HG03066 (cell line): ENCODE measurements around the gene ISCA2.

Experiments
- ATAC-seq: cut with Tn5 transposase; IDR thresholded peaks from one replicate; pipeline ENCODE4 v1.9.1; 2021; ENCODE audit warnings: low read depth; ENCODE audit not compliant: unreplicated experiment

The ISCA2 gene

DNA sequence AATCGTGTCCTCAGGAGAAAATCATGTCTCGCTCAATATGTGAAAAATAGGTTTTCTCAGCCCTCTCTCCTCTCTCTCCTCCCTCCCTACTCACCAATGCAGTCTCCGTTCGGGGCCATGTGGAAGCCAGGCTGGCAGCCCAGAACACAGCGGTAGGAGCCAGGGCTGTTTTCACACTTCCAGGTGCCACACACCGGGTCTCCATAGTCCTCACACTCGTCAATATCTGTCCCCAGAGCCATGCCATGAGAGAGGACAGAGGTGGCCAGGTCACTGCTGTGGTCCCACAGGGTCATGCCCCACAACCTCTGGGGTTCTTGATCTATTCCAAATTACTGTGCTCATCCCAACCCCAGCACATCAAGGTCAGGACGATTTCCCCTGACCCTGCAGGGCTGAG, 13.5 kb downstream of the ISCA2 start:
- no peak for ATAC-seq

DNA sequence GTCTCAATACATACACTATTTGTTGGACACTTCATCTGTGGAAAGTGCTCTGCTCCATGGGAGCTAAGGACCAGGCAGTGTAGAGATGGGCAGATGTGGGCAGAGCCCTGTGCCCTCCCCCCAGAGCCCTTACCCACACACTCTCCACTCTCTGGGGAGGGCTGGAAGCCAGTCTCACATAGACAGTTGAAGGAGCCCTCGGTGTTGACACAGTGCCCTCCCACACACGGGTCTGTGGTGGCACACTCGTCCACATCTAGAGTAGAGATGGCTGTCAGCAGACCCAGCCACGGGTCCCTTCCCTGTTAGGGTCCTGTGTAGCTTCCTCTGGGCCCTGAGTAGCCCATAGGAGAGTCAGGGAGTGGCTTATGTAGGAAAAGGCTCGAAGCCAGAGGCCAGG, 14.3 kb downstream of the ISCA2 start:
- ATAC-seq, result no peak

DNA sequence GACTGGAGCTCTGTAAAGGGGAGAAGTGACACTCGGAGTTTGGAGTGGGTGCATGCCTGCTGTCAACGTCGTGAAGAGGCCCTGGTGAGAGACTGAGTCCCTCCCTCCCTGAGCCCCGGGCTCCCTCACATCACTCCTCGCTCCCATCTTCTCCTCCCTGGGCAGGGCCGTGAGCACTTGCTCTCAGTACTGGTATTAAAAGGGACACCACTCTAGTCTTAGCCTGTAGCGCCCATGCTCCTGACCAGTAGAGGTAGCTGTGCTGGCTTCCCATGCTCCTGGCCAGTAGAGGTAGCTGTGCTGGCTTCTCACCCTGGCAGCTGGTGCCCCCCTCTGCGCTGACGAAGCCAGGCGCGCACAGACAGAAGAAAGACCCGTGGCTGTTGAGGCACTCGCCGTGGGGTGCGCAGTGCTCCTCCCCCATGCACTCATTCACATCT, 14.7 kb downstream of the ISCA2 start:
- no peak for ATAC-seq

DNA sequence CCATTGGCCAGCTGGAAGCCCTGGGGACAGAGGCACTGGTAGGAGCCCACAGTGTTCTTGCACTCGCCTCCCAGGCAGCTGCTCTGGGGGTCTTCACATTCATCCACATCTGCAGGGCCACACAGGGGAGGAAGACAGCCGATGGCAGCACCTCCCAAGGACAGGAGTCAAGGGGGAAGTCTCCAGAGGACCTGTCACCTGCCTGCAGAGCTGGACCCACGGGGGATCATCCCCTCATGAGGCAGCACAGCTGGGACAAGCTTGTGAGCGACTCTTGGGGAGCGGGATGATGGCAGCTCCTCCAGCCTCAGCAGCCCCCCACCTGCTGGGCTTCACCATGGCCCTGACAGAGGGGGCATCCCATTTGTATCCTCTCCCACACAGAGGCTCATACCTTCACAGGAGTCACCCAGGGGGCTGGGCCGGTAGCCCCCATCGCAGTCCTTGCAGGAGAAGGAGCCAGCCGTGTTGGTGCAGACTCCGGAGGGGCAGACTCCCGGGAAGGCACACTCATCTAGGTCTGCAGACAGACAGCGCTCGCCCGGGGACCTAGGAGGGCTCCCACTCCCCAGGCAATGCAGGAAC, 15.4 kb downstream of the ISCA2 start:
- no peak for ATAC-seq

DNA sequence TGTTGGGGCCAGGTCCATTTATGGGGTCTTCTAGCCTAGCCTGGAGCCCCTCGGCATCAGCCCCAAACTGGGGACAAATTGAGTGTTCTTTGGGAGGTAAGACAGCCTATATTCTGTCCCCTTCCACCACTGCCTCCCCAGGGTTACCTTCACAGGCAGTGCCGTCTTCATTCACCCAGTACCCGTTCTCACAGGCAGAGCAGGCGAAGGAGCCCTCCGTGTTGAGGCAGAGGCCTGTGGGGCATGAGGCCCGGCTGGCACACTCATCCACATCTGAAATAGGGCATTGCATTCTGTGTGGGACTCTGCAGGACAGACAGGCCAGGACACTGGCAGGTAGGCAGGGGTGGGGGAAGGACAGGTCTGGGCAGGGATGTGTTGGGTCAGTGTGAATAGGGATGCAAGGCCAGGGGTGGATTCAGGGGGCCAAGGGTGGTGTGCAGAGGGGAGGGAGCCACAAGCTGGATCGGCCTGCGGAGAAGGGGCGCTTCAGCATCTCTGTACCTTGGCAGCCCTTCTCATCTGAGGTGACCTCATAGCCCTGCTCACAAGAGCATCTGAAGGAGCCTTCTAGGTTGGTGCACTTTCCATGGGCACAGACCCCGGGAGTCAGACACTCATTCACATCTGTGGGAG, 16.1 kb downstream of the ISCA2 start:
- no peak for ATAC-seq

DNA sequence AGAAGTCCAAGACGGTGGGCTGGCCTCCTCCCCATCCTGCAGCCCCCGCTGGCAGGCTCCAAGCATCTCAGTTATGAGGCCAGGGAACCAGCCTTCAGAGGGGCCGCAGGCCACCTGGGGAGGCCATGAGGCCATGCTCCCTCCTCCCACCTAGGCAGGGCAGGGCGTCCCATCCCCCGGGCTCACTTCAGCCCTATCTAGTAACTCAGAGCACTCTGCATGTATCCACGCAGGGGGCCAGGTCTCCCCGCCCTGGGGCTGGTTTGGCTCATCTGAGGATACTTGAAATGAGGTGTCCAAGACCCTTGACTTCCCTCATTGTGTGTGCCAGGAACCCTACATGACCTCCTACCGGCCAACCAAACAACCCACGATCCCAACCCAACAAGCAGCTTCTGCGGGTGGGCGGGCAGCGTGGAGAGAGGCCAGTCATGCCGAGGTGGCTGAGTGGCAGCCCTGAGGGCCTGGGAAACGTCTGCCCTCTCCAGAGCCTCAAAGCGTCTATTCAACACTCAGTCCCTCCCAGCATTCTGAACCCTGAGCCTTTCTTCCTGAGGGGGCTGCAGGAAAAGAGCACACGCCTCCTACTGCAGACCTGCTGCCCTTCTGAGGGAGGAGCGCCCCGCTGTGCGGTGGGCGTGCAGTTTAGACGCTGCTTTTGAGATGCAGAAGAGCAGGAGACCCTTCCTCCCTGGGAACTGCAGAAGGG, 16.8 kb downstream of the ISCA2 start:
- no peak for ATAC-seq

DNA sequence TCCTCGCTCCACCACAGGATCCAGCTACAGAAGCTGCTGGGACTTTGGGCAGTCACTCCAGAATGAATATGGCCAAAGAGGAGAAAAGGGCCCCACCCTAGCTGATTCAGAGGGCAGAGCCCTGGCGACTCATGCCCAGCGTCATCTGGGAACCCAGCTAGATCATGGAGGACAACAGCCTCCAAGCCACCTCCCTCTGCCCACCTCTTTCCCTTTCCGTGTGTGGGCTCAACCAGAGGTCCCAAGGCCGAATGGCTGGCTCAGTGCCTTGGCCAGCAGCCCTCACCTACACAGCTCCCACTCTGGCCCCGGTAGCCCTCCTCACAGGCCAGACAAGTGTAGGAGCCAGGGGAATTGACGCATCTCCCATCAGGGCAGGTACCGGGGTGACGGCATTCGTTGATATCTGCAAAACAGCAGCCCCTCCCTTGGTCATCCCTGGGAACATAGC, 17.4 kb downstream of the ISCA2 start:
- no peak for ATAC-seq

DNA sequence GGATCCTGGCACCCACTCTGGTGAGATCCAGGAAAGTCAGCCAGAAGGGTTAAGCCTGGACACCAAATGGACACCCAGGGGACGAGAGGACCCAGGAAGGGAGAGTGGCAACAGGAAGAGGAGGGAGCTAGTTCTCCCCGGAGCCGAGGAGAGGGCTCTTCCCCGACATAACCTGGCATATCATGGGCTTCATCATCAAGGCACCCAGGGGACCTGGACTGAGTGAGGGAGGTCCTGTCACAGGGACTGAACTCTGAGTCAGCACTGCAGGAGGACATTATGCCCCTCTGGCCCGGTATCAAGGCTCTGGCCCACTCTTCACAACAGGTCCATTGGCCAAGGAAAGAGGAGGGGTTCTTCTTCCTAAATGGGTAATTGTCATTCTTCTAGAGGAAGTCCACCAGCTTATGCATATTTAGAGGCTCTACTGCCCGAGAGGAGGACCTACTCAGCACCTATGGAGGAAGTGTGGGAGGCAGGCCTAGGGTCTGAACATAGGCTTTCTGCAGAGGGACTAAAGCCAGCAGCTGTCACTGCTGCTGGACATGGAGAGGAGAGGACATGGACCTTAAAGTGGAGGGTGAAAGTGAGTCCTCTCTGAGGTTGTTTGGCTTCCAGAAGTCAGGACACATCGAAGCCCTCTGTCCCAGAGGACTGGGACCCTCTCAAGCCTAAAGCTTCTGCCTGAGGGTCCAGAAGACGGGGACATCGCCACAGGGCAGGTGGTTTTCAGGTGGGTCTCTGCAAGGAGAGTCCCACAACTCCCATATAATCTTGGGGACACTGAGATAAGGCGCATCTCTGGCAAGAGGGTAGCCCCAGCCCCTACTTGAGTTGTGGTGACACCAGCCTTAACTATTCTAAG, 18.6 kb downstream of the ISCA2 start:
- no peak for ATAC-seq

DNA sequence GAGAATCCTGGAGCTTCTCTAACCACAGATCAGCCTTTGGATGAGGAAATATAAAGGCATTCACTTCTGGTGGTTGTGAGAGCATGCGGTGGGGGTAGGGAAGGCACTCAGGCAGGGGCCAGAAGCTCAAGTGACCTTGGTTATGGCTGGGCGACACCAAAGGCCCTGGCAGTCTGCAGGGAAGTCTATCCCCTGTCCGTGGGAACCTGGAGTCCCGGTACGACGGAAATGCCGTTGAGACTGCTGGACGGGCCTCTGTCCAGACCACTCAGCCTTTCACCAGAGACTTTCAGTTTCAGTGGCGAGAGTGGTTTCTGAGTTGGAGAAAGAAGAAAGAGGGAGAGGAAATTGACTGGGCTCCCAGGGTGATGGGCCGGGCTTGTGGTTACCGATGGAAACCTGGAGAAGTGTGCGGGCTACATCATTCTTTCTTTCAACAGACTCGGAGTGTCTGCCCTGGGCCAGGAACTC, 20.9 kb downstream of the ISCA2 start:
- ATAC-seq, result no peak

DNA sequence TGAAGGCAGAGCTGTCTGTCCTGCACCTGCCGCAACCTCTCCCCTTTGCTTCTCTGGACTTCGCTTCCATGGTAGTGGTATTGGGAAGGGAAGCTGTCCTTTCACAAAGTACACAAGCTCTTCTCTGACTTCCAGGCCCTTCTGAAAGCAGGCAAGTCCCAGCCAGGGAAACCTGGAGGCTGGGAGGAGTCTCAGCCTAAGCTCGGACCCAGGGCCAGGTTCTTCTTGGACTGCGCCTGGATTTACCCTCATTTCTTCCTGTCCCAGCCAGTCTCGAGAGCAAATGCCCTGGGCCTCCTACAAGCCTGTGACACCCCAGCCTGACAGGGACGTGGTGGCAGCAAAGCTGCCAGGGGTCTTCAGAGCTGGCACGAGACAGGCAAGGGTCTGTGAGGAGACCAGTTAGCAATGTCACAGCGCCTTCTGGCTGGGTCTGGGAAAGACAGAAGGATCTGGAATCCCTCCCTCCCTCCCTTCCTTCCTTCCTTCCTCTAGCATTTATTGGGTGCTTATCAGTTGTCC, 22.4 kb downstream of the ISCA2 start:
- no peak for ATAC-seq

DNA sequence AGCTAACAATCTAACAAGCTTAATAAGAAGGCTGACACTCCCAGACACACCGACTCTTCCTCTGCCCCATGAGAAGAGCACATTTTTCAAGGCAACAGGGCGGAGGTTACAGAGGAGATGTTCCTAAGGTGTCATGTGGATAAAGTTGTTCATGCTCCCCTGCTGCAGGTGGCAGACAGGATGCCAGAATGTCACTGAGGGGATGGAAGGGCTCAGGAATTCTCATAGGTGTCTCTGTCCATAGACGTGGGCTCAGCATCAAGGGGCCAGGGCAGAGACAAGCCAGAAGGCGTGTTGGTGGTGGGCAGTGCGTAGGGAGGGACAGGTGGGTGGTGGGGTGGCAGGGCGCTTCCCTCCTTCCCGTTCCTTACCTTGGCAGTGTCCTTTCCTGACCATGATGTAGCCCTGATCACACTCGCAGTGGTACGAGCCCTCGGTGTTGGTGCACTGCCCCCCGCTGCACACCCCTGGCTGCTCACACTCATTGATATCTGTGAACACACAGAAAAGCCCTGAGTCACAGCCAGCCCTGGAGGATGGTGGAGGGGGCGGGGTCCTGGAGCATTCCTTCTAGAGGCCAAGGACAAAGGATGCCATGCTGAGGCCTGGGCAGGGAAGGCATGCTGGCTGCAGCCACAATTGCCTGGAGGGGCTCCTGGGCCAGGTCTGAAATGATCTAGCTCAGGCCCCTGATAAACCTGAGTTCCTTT, 23.0 kb downstream of the ISCA2 start:
- ATAC-seq, result no peak

DNA sequence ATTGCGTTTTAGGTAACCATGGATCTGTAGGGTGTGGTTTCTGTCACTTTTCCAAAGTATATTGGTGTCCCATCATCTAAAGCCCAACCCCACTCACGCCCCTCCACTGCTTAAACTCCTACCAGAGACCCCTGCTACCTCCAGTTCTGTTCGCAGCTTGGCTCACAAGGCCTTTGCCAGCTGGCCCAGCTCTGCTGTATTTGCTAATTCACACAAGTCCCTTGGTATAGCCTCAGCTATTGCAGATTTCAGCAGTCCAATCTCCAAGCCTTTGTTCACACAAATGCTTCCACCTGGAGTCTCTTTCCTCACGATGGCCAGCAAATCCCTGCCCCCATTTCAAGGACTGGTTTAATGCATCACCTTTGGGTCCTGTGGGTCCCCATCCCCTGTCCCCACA, 24.2 kb downstream of the ISCA2 start:
- ATAC-seq, result no peak

DNA sequence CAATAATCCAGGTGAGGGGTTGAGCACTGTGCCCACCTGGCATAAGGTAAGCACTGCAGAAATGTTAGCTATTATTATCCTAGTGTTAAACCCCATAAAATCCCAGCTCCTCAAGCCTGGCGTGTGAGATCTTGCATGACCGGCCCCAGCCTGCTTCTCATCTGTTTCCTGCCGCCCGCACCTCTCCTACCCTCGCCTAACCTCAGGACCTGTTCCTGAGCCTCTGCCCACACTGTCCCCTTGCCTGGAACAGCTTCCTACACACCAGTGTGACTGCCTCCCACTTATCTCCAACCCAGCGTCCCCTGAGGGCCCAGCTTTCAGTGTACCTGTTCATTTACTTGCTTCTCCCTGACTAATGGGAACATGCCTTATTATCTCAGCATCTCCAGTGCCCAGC, 24.7 kb downstream of the ISCA2 start:
- ATAC-seq, result no peak

DNA sequence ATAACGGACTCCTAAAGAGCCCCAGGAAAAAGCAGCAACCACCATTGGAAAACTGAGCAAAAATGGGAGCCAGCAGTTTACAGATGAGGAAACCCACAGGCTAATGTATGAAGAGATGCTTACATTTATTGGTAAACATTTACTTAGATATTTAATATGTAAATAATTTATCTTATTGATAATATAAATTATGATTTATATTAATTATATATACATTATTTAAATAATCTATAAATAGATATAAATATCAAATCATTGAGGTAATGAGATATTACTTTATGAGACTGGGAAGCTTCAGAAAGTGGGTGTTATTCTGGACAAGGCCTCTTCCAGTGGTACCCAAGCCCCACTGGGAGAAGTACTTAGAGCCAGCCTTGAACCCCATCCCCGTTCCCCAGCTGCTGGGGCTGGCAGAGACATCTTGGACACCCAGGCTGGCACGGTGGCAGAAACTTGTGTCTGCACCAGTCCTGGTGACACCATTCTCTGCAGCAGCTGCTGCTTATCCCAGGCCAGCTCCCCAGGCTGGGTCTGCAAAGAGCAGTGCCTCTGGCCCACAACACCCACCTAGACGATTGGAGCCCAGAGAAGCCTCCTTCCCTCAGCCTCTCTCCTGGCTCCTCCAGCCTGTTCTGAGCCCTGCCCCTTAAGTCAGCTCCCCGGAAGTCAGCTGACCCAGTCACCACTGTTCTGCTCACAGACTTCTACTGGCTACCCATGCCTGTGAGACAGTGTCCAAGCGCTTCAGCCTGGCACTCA, 25.9 kb downstream of the ISCA2 start:
- no peak for ATAC-seq

DNA sequence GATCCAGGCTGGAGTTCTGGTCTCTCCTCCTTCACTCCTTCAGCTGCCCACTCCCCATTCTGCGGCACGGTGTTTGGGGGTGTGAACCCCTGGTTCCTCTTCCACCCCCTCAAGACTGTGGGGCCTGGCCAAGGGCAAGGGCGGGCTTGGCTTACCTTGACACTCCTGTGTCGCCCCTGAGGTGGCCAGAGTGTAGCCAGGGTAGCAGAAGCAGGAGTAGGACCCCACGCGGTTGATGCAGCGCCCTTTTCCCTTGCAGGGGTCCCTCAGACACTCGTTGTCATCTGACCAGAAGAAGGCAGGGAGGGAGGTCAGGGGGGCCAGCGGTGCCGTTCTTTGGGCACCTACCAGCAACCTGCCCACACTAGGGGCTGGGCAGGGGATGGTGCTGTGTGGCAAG, 28.2 kb downstream of the ISCA2 start:
- ATAC-seq, result no peak

DNA sequence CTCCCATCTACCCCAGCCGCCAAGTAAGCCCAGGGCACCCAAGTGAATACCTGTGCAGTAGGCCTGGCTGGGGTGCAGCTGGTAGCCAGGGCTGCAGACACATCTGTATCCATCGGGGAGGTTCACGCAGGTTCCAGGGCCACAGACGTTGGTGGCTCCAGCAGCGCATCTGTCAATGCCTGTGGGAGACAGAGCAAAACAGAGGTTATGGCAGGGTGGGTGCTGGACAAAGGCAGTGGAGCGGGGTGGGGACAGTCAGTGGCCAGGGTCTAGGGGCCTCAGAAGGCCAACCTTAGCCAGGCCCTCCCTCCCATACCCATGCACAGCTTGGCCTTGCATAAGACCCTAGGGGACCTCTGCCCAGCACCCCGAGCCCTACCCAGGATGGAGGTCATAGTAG, 29.2 kb downstream of the ISCA2 start:
- ATAC-seq, result no peak

DNA sequence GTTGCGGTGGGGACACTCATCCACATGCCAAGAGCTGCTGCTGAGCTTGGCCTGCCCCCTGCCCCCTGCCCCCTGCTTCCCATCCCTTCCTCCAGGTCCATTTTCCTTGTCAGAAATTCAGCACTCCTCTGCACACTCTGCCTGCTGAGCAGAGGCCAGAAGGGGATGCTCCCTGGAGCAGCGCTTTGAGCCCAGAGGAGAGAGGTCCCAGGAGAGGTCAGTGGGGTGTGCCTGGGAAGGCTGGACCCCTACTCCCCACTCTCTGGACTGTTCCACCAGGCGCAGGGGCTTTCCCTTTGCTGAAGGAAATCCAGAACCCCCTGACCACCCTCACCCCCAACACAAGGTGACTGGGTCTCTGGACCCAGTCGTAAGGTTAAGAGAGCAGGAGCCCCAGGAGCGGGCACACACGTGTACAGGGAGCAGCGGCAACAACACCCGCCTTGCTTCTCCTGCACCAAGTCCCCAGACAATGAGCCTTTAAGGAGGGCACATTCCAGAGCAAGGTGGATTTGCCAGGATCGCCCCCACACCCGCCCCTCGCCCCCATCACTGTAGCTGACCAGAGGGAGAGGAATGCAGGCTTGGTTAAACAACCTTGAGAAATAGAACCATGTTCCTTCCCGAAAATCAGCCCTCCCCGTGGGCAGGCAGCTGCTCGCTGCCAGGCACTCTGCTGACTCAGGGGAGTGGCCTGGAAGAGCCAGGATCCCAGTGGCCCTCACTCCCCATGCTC, 30.7 kb downstream of the ISCA2 start:
- ATAC-seq, result no peak

DNA sequence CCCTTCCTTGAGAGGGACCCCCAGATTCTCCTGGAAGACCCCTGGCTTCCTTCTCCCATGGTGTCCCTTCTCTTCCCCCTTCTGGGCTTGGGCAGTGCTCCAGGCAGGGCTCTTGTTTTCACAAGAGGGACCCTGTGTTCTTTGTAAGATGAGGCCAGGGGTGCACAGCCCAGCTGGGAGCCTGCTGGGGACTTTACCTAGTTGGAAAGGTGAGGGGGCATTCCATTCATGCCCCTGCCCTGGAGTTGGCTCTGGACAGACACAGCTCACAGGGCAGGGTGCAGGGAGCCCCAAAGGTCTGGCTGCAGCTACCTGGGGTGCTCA, 31.2 kb downstream of the ISCA2 start:
- ATAC-seq, result no peak

DNA sequence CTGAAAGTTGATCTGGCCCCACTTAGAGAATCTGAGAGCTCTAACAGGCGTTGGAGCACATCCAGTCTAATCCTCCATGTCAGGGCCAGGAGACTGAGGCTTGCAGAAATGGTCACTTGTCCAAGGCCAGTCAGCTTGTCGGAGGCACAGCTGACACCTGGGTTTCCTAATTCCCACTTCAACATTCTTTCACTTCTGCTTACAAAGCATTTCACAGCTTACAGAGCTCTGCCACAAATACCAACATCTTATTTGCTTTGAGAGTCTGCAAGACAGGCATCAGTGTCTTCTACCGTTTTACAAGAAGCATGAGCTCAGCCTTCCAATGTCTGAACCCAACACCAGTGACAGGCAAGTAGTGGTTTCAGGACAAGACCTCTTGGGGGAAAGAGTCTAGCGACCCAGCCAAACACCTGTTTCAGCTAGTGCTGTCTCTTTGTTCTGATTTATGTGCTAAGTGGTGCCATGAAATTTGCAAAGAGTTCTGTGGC, 31.8 kb downstream of the ISCA2 start:
- ATAC-seq, result no peak
